NCI-H345 treated with DMSO at 0.1 percent for 48 hours (cell line): ENCODE data around the gene MOV10L1.

Source experiments
- DNase-seq: peaks from one replicate; lab custom pipeline; 2025; ENCODE audit not compliant: unreplicated experiment; lab: John Stamatoyannopoulos, UW

Gene MOV10L1

GRCh38 chr22:50186181-50186714 lies 96.4 kb downstream of the MOV10L1 start:
- no peak for DNase-seq

GRCh38 chr22:50186761-50187523 lies 97.1 kb downstream of the MOV10L1 start:
- no peak for DNase-seq

GRCh38 chr22:50188356-50188755 lies 98.5 kb downstream of the MOV10L1 start:
- no peak for DNase-seq

- peak; percentile 17 for DNase-seq
Measured at GRCh38 chr22:50189184-50189848, 99.5 kb downstream of the MOV10L1 start.

- no peak for DNase-seq
Measured at GRCh38 chr22:50189849-50190181, 100.0 kb downstream of the MOV10L1 start.

GRCh38 chr22:50190182-50190940 lies 100.6 kb downstream of the MOV10L1 start:
- peak; percentile 55 for DNase-seq

DNA sequence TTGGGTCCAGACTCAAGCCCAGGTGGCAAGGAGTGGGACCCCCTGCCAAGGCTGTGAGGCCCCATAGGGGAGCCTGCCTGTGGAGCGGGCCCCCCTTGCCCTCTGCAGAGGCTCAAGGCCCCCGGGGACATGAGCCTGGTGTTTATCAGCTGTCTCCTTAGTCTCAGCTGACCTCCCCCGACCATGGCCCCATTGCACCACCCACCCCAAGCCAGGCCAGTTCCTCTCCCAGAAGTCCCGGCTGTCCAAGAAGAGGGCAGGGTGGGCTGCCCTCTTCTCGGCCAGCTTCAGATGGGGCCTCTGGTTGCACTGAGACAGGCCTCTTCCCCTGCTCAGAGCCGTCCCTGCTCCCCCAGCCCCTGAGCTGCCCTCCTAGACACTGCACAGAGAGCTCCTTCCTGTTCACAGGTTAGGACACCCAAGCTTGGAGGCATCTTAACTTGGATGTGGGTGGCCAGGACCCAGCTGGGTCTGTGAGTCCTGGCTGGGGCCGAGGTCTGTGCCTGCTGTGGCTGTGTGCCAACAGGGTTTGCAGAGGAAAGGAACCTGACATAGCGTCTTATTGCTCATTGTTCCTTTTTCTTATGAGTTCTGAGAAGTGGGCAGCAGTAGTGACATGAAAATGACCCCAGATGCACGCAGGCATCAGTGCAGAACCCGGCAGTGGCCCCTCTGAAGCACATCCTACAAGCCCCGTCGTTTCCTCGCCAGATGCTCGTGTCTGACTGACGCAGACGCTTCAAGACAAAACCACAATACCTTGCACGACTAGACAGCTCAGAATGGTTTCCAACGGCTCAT lies 101.3 kb downstream of the MOV10L1 start:
- no peak for DNase-seq

GRCh38 chr22:50192436-50193204 lies 102.8 kb downstream of the MOV10L1 start:
- no peak for DNase-seq

GRCh38 chr22:50193621-50194020 lies 103.8 kb downstream of the MOV10L1 start:
- no peak for DNase-seq

GRCh38 chr22:50194037-50194805 lies 104.4 kb downstream of the MOV10L1 start:
- DNase-seq = no peak

- DNase-seq = no peak
Measured at GRCh38 chr22:50196256-50196655, 106.5 kb downstream of the MOV10L1 start.

GRCh38 chr22:50197000-50197800 lies 107.4 kb downstream of the MOV10L1 start:
- no peak for DNase-seq

DNA sequence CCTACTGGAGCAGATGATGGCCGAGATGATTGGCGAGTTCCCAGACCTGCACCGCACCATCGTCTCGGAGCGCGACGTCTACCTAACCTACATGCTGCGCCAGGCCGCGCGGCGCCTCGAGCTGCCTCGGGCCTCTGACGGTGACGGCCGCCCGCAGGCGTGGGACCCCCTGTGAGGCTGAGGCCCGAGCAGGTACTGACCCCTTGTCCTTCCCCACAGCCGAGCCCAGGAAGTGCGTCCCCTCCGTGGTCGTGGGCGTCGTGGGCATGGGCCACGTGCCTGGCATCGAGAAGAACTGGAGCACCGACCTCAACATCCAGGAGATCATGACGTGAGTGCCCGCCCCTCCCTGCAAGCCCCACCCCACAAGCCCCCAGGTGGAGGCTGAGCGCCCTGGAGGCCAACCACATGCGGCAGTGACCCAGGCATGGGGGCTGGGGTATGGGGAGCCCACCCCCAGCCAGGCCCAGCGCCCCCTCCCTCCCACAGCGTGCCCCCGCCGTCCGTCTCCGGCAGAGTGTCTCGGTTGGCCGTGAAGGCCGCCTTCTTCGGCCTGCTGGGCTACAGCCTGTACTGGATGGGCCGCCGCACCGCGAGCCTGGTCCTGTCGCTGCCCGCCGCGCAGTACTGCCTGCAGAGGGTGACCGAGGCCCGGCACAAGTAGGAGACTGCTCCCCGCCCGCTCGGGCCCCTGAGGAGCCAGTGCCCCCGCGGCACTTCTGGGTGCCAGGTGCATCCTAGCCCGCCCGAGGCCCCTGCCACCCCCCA lies 108.2 kb downstream of the MOV10L1 start:
- DNase-seq = no peak

GRCh38 chr22:50198624-50199017 lies 108.8 kb downstream of the MOV10L1 start:
- DNase-seq = no peak

GRCh38 chr22:50199251-50199721 lies 109.5 kb downstream of the MOV10L1 start:
- DNase-seq = no peak

GRCh38 chr22:50199829-50200460 lies 110.1 kb downstream of the MOV10L1 start:
- no peak for DNase-seq

DNA sequence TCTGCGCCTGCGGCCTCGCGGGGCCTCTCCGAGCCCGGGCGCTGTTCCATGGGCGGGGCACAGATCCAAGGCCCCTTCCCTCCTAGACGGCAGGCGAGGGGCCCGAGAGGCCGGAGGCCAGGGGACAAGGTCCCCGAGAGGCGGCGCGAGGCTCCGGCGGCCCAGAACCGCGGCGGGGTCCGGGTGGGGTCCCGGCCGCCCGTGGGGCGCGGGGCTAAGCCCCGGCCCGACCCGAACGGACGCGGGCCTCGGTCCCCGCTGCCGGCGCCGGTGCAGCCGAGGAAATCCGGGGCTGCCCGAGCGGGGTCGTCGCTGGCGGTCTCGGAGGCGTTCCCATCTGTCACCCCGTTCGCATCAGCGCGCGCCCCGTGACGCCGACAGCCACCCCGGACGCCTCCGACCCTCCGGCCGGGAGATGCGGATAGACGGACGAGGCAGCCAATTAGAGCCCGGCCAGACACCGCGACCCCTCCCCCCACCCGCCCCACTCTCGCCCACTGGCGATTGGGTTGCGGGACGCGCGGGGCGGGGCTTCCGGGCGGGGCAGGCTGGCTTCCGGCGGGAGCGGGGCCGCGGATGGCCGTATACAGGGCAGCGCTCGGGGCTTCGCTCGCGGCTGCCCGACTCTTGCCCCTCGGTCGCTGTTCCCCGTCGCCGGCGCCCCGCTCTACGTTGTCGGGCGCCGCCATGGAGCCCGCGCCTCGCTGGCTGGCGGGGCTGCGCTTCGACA lies 110.8 kb downstream of the MOV10L1 start, which contains the start of gene SELENOO:
Gene SELENOO (plus strand): TSS at position 551 of the 730 bp plus-strand sequence. CDS start 26 bp downstream, at position 577.
- DNase-seq = peak; percentile 19
